Iris pigment epithelial cell (primary cell): Measurements from ENCODE around the gene LSM12.
"Not testable (repeated sequence)": the region's sequence is repeated elsewhere in the genome, so short reads cannot be mapped to it uniquely, and the experiment has no call there.

Experiments
- DNase-seq: peaks from one replicate; pipeline ENCODE4 v3.0.0-alpha.2; 2011; ENCODE audit warnings: low read depth

The LSM12 gene

GRCh38 chr17:44076716-44077594 lies 10.5 kb upstream of the LSM12 start:
- DNase-seq: no peak

- DNase-seq: no peak
Measured at GRCh38 chr17:44075598-44076293, 9.3 kb upstream of the LSM12 start.

DNA sequence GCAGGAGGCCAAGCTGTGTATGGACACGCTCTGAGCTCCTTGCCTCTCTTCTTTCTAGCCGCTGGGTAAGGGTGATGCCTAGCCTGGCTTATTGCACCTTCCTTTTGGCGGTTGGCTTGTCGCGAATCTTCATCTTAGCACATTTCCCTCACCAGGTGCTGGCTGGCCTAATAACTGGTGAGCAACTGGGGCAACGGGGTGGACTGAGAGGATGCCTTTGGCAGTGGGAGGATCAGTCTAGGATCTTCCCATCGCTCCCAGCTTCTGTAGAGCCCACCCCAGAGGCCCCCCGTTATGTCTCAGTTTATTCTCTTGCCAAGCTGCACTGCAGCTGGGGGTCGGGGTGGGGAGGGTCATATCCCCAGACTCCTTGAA lies 8.4 kb upstream of the LSM12 start:
- DNase-seq: no peak

- DNase-seq: no peak
Measured at GRCh38 chr17:44074231-44074910, 7.9 kb upstream of the LSM12 start.

DNA sequence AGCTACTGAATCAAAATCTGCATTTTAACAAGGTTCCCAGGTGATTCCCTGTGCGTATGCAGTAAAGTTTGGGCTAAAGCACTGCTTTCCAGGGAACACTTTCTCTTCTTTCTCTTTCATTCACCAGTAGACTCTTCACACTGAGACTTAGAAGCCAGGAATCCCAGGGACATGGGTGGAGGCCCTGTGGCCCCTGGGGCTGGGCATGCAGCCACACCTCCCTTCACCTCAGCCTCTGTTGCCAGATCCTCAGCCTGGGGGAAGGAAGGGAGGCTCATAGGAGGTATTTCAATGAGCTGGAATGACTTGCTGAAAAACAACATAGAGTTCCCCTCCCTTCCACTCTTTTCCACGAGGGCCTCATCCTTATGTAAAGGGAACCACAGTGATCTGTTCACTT lies 5.3 kb upstream of the LSM12 start:
- no peak for DNase-seq

DNA sequence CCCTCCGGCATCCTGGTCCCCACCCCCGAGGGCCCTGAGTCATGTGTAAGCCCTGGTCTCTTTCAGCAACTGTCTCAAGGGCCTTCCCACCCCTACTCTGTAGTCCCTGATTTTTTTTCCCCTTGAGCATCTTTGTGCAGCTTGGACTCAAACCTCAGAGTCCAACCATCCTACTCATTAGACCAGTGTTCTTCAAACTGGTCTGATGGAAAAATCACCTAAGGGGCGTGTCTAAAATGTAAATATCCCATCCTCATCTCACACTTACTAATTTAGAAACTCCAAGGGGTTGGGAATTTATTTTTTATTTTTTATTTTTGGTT lies 4.7 kb upstream of the LSM12 start:
- peak; percentile 85 for DNase-seq

- peak; percentile 99 for DNase-seq
Measured at GRCh38 chr17:44070455-44071197, 4.2 kb upstream of the LSM12 start, which contains the start of gene G6PC3. Gene G6PC3 (plus strand): TSS chr17:44070735. CDS start chr17:44070966, 231 bp downstream.

DNA sequence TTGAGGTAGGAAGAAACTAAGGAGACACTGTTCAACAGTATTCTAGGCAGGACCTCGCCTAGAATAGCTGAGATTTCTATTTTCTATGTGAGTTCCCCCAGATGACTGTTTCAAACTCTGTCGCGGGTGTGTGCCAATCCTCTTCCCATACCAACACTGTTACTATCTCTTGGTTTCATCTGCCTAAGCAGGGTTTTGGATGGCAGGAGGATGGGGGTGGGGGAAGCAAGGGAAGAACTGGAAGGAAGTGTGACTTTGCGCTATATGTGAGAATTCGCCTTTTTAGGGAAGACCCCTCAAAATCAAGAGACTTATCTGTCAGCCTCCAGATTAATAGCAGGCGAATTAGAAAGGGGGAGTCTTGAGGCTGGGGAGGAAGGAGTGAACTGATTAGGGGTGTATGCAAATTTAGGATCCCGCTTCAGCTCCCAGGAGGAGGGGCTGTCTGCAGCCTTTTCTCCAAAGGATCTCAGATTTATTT lies 3.5 kb upstream of the LSM12 start:
- DNase-seq: peak; percentile 21

GRCh38 chr17:44067545-44067940 lies 1.1 kb upstream of the LSM12 start:
- DNase-seq: no peak

GRCh38 chr17:44065668-44066203 lies 735 bp downstream of the LSM12 start:
- DNase-seq: no peak

DNA sequence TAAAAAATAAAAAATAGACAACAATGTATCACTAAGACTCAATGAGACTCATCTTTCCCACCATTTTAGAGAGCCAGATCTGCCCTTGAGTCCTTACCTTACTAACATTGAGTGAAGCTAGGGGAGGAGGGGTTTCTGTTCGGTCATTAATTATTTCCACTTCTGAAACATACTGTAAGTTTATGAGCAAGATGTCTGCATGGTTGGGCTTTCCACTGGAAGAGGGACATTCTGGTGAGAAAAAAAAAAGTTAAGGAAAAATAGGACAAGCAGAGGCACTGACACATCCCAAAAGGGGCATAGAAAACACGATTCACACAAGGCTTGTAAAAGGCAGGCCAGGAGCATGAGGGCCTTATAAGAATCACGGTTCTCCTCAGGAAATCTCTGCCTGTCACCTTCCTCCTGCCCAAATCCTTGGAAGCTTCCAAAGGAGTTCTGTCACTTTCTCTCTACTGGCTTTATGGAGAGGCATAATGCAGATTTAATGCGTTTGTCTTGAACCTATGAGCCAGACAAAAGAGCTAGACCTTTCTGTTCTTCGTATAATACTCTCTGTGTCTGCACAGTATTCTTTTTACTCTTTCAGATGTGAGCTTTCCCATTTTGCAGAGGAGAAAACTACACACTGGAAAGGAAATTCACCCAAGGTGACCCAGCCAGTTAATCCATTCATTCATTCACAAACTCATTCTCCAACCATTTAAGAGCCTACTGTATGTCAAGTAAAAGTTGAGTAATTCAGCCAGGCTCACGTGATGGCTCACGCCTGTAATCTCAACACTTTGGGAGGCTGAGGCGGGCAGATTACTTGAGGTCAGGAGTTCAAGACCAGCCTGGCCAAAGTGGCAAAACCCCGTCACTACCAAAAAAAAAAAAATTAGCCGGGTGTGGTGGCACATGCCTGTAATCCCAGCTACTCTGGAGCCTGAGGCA lies 2.5 kb downstream of the LSM12 start:
- DNase-seq: no peak

DNA sequence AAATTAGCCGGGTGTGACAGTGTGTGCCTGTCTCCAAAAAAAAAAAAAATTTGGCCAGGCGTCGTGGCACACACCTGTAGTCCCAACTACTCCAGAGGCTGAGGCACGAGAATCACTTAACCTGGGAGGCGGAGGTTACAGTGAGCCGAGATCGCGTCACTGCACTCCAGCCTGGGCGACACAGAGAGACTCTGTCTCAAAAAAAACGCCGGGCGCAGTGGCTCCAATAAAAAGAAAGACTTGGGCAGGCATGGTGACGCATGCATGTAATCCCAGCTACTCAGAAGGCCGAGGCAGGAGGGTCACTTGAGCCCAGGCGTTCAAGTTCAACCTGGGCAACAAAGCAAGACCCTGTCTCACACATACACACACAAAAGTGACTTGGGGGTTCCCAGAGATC lies 3.6 kb downstream of the LSM12 start:
- no peak for DNase-seq

DNA sequence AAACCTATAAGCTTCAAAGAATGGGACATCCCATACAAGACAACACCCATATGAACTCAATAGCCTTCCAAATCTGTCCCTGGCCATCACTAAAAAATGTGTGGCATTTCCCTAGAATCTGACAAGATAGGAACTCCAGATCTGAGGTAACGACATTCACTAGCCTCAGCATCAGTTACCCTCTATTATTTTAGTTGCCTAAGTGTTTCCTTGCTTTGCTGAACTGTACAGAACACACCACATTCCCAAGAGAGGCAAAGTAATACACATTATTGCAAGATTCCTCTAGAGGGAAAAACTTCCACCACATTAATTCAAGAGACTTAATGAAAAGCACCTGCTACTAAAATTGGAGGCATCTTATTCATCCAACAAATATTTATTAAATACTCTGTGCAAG lies 5.0 kb downstream of the LSM12 start:
- DNase-seq: no peak

DNA sequence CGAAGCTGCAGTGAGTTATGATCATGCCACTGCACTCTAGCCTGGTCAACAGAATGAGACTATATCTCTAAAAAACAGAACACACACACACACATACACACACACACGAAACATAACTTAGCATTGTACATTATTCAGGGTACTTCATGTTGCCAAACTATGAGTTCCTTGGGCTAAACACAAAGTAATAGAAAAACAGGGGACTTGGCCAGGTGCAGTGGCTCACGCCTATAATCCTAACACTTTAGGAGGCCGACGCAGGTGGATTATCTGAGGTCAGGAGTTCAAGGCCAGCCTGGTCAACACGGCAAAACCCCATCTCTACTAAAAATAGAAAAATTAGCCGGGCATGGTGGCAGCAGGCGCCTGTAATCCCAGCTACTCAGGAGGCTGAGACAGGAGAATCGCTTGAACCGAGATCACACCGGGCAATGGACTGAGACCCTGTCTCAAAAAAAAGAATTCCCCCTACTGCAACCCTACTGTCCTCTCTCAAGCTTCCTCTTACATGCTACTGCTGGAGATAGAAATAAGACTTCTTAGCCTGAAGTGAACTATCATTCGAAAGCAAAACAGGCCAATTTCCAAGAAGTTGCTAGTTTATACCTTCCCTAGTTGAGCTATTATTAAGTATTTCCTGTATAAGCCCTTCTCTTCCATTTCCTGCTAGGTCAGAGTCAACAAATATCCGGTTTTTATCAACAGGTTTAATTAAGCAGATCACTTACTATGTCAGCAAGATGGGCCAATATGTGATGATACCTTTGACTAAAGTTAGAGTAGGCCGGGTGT lies 7.2 kb downstream of the LSM12 start:
- no peak for DNase-seq

DNA sequence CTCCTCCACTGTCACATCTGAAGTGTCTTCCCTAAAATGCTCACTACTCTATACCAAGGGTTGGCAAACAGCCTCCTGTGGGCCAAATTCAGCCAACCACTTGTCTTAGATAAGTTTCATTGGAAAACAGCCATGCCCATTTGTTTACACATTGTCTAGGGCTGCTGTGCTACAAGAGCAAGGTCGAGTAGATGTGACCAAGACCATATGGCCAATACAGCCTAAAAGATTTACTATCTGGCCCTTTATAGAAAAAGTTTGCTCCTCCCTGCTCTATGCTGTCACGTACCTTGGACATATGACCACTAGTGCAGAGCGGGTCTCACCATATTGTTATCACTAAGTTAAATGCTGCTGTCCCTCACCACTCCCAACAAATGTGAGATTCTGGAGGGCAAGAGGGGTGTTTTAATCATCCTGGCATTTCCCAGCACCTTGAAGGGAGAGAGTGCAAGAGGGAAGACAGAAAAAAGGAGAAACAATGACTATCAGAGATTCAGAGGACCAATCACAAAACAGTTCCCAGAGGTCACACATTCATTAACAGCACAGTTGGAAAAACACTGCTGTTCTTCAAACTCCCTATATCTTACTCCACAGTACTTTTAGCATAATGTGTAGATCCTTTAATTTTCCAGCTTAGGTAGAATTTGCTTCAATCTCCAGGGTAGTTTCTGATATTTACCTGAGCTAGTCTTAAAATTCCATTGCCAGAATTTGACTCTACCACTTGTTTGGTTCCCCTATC lies 13.2 kb downstream of the LSM12 start:
- DNase-seq: no peak

- DNase-seq: no peak
Measured at GRCh38 chr17:44049294-44050060, 17.0 kb downstream of the LSM12 start.

GRCh38 chr17:44046893-44047292 lies 19.6 kb downstream of the LSM12 start:
- DNase-seq: not testable (repeated sequence)

GRCh38 chr17:44045486-44045885 lies 21.0 kb downstream of the LSM12 start:
- no peak for DNase-seq
